ENCODE measurements around the gene CNTN4. TPM values are rescaled to one million over a fixed set of nuclear protein-coding genes. Genes with fewer than 3 reads are reported as not detected.

CNTN4 gene
- total and polyA plus RNA-seq, 2 experiments from 2014 or later: 0.91 to 4.0 TPM

- no peaks in the 10 kb centered on the region for H3K27me3 ChIP-seq (ENCODE audit: insufficient read depth)
- H3K27ac ChIP-seq (ENCODE audit: low read depth): no peak overlapping the region
- Mint-ChIP-seq H3K9me3 (peaks cover 97% of the 10 kb centered on the region), H3K27me3 (ENCODE audit: insufficient read depth, low read depth, poor library complexity) (peaks cover 6% of the 10 kb centered on the region), H3K36me3 (ENCODE audit: low read depth) (peaks cover 35% of the 10 kb centered on the region), H3K4me3 (no peak overlapping the region), H3K27ac (no peak overlapping the region), H3K4me1 (no peaks in the 10 kb centered on the region)
- no peak overlapping the region for H3K4me2 ChIP-seq
- H3K4me1 ChIP-seq (ENCODE audit: insufficient read depth): 0 out of 2 replicates have a peak, but pooled peaks cover 3% of the 10 kb centered on the region
- no peak for ATAC-seq
- TF ChIP-seq EZH2 (IDR thresholded peaks at IDR 0.05; ENCODE audit: low read depth, unreplicated experiment): no peak
- TF ChIP-seq ZNF462 (CRISPR knock-in tag; IDR thresholded peaks at IDR 0.05): no peak
- no peak for TF ChIP-seq NANOG (IDR thresholded peaks at IDR 0.05; ENCODE audit: borderline replicate concordance)
- no peak for TF ChIP-seq STAT1 (IDR thresholded peaks at IDR 0.05; ENCODE audit: unreplicated experiment)
- no peak for TF ChIP-seq POLR2AphosphoS5 (IDR thresholded peaks at IDR 0.05; ENCODE audit: low read depth)
- TF ChIP-seq ZNF331 (CRISPR knock-in tag; IDR thresholded peaks at IDR 0.05; ENCODE audit: low read depth): no peak
- TF ChIP-seq CTCF (conservative IDR thresholded peaks at IDR 0.05; ENCODE audit: low read depth in 2 of 2): no peak
- no peak for TF ChIP-seq EZH2phosphoT487 (IDR thresholded peaks at IDR 0.05; ENCODE audit: unreplicated experiment)
- no peak for TF ChIP-seq JUNB (IDR thresholded peaks at IDR 0.05; ENCODE audit: unreplicated experiment)
- TF ChIP-seq CREB1 (CRISPR knock-in tag; IDR thresholded peaks at IDR 0.05; ENCODE audit: low read depth): no peak
- TF ChIP-seq REST (IDR thresholded peaks at IDR 0.05; ENCODE audit: unreplicated experiment): no peak
- TF ChIP-seq ZNF114 (CRISPR knock-in tag; IDR thresholded peaks at IDR 0.05): no peak
- no peak for TF ChIP-seq ETS1 (IDR thresholded peaks at IDR 0.05)
- H2AFZ ChIP-seq: no peak overlapping the region
- H4K20me1 ChIP-seq (replicated peaks; ENCODE audit: insufficient read depth): no peaks in the 10 kb centered on the region
- no peaks in the 10 kb centered on the region for H3K36me3 ChIP-seq (ENCODE audit: insufficient read depth)
- no peaks in the 10 kb centered on the region for H3F3A ChIP-seq (replicated peaks; ENCODE audit: low read depth)
- no peak for DNase-seq (ENCODE audit: low spot score)
- no peaks in the 10 kb centered on the region for H3K9me2 ChIP-seq (ENCODE audit: insufficient read depth)
- no peaks in the 10 kb centered on the region for H3K79me2 ChIP-seq (replicated peaks; ENCODE audit: insufficient read depth)
- H3K4me3 ChIP-seq: no peak overlapping the region
These were observed 628.4 kb downstream of the CNTN4 start for GRCh38 chr3:2727101-2727500.

Data from GM23338 (cell line).